Measurements from ENCODE around the gene PKN3. TPM values are rescaled to one million over a fixed set of nuclear protein-coding genes. Genes with fewer than 3 reads are reported as not detected.
A peak's percentile ranks its signal among the peaks of the same experiment; 100 is the strongest.

The PKN3 gene
- total and polyA plus RNA-seq, 2 of the 13 experiments (the other 11 are each of a cell fraction or from before 2014, with no cell fraction given), result 10.5 to 13.2 TPM

GRCh38 chr9:128684325-128685199 lies 17.7 kb upstream of the PKN3 start (continued):
- no peak for TF ChIP-seq ZNF136 (CRISPR knock-in tag; IDR thresholded peaks at IDR 0.05; ENCODE audit: low read depth)
- no peak for TF ChIP-seq TOPORS (CRISPR knock-in tag; IDR thresholded peaks at IDR 0.05)
- TF ChIP-seq SRSF1 (optimal IDR thresholded peaks at IDR 0.05; ENCODE audit: low read depth, low read length), result peak; percentile 26
- no peak for TF ChIP-seq ZNF142 (CRISPR knock-in tag; IDR thresholded peaks at IDR 0.05)
- TF ChIP-seq ELF1 (CRISPR knock-in tag; IDR thresholded peaks at IDR 0.05), result peak; percentile 42
- no peak for TF ChIP-seq ZBTB37 (CRISPR knock-in tag; IDR thresholded peaks at IDR 0.05)
- TF ChIP-seq ZNF564 (CRISPR knock-in tag; IDR thresholded peaks at IDR 0.05), result 0 out of 2 replicates have a peak, but pooled peaks have one; percentile 4
- peak; percentile 83 for TF ChIP-seq ZNF772 (CRISPR knock-in tag; IDR thresholded peaks at IDR 0.05)
- TF ChIP-seq MTF1 (CRISPR knock-in tag; IDR thresholded peaks at IDR 0.05), result no peak
- TF ChIP-seq ZFP37 (CRISPR knock-in tag; IDR thresholded peaks at IDR 0.05; ENCODE audit: borderline replicate concordance), result no peak; the same call in 1 of the 2 replicates
- TF ChIP-seq ZFP62 (CRISPR knock-in tag; IDR thresholded peaks at IDR 0.05), result no peak
- TF ChIP-seq, protein P1, sequence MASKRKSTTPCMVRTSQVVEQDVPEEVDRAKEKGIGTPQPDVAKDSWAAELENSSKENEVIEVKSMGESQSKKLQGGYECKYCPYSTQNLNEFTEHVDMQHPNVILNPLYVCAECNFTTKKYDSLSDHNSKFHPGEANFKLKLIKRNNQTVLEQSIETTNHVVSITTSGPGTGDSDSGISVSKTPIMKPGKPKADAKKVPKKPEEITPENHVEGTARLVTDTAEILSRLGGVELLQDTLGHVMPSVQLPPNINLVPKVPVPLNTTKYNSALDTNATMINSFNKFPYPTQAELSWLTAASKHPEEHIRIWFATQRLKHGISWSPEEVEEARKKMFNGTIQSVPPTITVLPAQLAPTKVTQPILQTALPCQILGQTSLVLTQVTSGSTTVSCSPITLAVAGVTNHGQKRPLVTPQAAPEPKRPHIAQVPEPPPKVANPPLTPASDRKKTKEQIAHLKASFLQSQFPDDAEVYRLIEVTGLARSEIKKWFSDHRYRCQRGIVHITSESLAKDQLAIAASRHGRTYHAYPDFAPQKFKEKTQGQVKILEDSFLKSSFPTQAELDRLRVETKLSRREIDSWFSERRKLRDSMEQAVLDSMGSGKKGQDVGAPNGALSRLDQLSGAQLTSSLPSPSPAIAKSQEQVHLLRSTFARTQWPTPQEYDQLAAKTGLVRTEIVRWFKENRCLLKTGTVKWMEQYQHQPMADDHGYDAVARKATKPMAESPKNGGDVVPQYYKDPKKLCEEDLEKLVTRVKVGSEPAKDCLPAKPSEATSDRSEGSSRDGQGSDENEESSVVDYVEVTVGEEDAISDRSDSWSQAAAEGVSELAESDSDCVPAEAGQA (IDR thresholded peaks at IDR 0.05; ENCODE audit: low read depth), result no peak
- TF ChIP-seq, protein P1 (CRISPR knock-in tag; IDR thresholded peaks at IDR 0.05; ENCODE audit: borderline replicate concordance), result no peak
- TF ChIP-seq ZBTB3 (CRISPR knock-in tag; IDR thresholded peaks at IDR 0.05; ENCODE audit: borderline replicate concordance, low read depth), result no peak
